Mesothelial cell of epicardium (in vitro differentiated cells): ENCODE results near the gene PMVK. TPM values are rescaled to one million over a fixed set of nuclear protein-coding genes. Genes with fewer than 3 reads are reported as not detected.
"Not testable (repeated sequence)": the region's sequence is repeated elsewhere in the genome, so short reads cannot be mapped to it uniquely, and the experiment has no call there.

Experiments used
- DNase-seq, 2 experiments: peaks; one replicate each; pipeline ENCODE4 v3.0.0; 2021; ENCODE audit warnings: low spot score in 2 of 2; ENCODE audit not compliant: unreplicated experiment in 2 of 2
- H3K27ac Mint-ChIP-seq: 2 replicates; pipeline ENCODE4 v1.8.0; 2021; ENCODE audit warnings: mixed read lengths
- H3K27me3 Mint-ChIP-seq: 2 replicates; pipeline ENCODE4 v1.8.0; 2021; ENCODE audit warnings: low read depth, mixed read lengths
- H3K36me3 Mint-ChIP-seq: 2 replicates; pipeline ENCODE4 v1.8.0; 2021; ENCODE audit warnings: mixed read lengths
- H3K4me1 Mint-ChIP-seq: 2 replicates; pipeline ENCODE4 v1.8.0; 2021; ENCODE audit warnings: mixed read lengths
- H3K4me3 Mint-ChIP-seq: 2 replicates; pipeline ENCODE4 v1.8.0; 2021; ENCODE audit warnings: mild to moderate bottlenecking, moderate library complexity, mixed read lengths
- H3K9me3 Mint-ChIP-seq: 2 replicates; pipeline ENCODE4 v1.8.0; 2021; ENCODE audit warnings: mixed read lengths
- total RNA-seq: library from RNA; stranded (reverse); gene quantifications from 3 replicates; pipeline ENCODE4 v1.2.1, GENCODE V29; 2021
- TF ChIP-seq, protein P1 (sequence below): fragments of 200-600 bp; sonication (generic); IDR thresholded peaks from one replicate; pipeline ENCODE4 v1.5.0; 2021; ENCODE audit warnings: antibody characterized with exemption; ENCODE audit not compliant: unreplicated experiment

The PMVK gene
- total RNA-seq, 1 donor from 2014 or later, result 20.5 TPM

DNA sequence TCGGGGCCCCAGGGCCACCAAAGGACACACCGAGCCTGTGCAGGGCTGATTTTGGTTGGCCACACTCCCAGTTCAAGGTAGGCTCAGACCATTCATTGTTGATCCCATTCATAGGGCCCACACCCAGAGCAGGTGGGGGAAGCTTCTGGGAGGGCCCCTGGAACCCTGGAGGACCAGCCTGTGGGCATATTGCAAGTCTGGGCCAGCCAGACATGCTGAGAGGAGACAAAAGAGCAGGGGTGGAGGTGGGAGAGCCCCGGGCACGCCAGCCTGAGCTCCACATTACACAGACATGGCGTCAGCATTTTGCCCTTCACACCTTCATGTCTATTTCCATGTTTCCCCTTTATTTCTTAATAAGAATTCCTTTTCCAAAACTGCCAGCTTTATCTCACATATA is 25.7 kb downstream of the PMVK start:
- Mint-ChIP-seq H3K4me1 (no peaks in the 10 kb centered on the region), H3K36me3 (peaks cover 2% of the 10 kb centered on the region), H3K27ac (no peak overlapping the region), H3K9me3 (peaks cover 25% of the 10 kb centered on the region), H3K4me3 (no peak overlapping the region), H3K27me3 (no peaks in the 10 kb centered on the region)
- TF ChIP-seq, protein P1, sequence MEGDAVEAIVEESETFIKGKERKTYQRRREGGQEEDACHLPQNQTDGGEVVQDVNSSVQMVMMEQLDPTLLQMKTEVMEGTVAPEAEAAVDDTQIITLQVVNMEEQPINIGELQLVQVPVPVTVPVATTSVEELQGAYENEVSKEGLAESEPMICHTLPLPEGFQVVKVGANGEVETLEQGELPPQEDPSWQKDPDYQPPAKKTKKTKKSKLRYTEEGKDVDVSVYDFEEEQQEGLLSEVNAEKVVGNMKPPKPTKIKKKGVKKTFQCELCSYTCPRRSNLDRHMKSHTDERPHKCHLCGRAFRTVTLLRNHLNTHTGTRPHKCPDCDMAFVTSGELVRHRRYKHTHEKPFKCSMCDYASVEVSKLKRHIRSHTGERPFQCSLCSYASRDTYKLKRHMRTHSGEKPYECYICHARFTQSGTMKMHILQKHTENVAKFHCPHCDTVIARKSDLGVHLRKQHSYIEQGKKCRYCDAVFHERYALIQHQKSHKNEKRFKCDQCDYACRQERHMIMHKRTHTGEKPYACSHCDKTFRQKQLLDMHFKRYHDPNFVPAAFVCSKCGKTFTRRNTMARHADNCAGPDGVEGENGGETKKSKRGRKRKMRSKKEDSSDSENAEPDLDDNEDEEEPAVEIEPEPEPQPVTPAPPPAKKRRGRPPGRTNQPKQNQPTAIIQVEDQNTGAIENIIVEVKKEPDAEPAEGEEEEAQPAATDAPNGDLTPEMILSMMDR, result no peak
- DNase-seq, result no peak

DNA sequence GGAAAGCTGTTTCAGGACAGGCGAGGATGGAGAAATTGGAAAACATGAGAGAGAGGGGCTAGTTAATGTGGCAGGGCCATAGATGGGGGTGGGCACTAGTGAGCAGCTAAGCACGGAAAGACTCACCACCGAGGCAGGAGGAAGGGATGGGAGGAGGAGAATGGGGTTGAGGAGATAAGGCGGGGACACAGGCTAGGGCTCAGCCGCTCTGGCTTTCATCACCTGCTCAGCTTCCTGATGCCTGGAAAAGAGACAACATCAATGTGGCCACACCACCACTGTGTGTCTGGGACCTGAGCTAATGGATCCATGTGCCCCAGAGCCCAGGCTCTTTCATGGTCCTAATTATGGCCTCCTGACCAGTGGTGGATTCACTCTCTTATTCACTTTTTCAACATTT is 27.6 kb downstream of the PMVK start:
- TF ChIP-seq, protein P1, result no peak
- no peak for DNase-seq
- Mint-ChIP-seq H3K4me3 (no peak overlapping the region), H3K36me3 (no peaks in the 10 kb centered on the region), H3K27ac (no peak overlapping the region), H3K9me3 (peaks cover 25% of the 10 kb centered on the region), H3K4me1 (no peaks in the 10 kb centered on the region), H3K27me3 (no peaks in the 10 kb centered on the region)

DNA sequence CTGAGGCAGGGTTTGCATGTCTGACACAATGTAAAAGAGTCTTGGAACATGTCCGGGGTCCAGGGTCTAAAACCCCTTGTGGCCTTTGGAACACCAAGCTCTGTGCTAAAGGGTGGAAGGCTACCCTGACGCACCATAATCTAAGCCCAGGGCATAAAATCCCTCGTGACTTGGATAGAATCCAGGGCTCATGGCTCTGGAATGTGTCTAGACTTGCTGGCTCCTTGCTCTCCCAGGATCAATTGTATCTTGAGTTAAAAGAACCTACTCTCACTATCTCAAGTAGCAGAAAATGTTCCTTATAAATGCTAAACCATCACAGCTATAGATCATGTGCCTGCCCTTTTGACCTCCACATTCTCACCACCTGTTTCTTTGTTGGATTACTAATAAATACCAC is 28.4 kb downstream of the PMVK start:
- H3K4me1 Mint-ChIP-seq, H3K36me3 Mint-ChIP-seq, H3K27me3 Mint-ChIP-seq, H3K27ac Mint-ChIP-seq, H3K4me3 Mint-ChIP-seq, DNase-seq: not testable (repeated sequence)
- peaks cover 25% of the 10 kb centered on the region for H3K9me3 Mint-ChIP-seq

- TF ChIP-seq, protein P1, result no peak
- H3K27ac Mint-ChIP-seq, result no peak overlapping the region
- no peaks in the 10 kb centered on the region for H3K27me3 Mint-ChIP-seq
- H3K9me3 Mint-ChIP-seq, result peaks cover 25% of the 10 kb centered on the region
- H3K36me3 Mint-ChIP-seq, result no peaks in the 10 kb centered on the region
- H3K4me3 Mint-ChIP-seq, result no peak overlapping the region
- no peak for DNase-seq
- no peaks in the 10 kb centered on the region for H3K4me1 Mint-ChIP-seq
Measured at GRCh38 chr1:154906621-154907081, 29.9 kb downstream of the PMVK start.

GRCh38 chr1:154902938-154903566 is 33.5 kb downstream of the PMVK start:
- peaks cover 10% of the 10 kb centered on the region for H3K9me3 Mint-ChIP-seq
- DNase-seq, result no peak
- peaks cover 2% of the 10 kb centered on the region for H3K27me3 Mint-ChIP-seq
- no peaks in the 10 kb centered on the region for H3K36me3 Mint-ChIP-seq
- no peak overlapping the region for H3K27ac Mint-ChIP-seq
- no peaks in the 10 kb centered on the region for H3K4me1 Mint-ChIP-seq
- no peak overlapping the region for H3K4me3 Mint-ChIP-seq
- TF ChIP-seq, protein P1, result no peak

DNA sequence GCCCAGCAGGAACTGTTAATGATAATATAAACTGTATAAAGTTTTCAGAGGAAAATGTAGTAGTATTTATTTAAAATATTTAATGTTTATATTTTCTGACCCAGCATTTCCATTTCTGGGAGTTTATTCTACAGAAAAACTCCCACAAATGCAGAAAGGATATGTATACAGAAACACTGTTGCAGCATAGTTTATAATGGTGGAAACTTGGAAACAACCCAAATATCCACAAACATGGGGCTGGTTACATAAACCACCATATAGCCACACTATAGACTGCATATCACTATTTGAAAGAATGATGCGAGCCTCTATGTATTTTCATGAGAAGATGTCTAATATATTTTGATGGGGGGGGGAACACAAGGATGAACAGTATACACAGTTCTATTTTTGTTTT is 34.9 kb downstream of the PMVK start:
- Mint-ChIP-seq H3K4me3 (no peak overlapping the region), H3K27ac (no peak overlapping the region), H3K9me3 (no peaks in the 10 kb centered on the region), H3K27me3 (peaks cover 2% of the 10 kb centered on the region), H3K4me1 (no peaks in the 10 kb centered on the region), H3K36me3 (no peaks in the 10 kb centered on the region)
- TF ChIP-seq, protein P1, result no peak
- DNase-seq, result no peak
